SIG-M5 treated with dmso at 0.1 percent for 504 hours (cell line): ENCODE measurements around the gene TPM2.

ENCODE experiments used
- DNase-seq: peaks from one replicate; lab custom pipeline; 2025; ENCODE audit not compliant: unreplicated experiment; lab: John Stamatoyannopoulos, UW

The TPM2 gene

DNA sequence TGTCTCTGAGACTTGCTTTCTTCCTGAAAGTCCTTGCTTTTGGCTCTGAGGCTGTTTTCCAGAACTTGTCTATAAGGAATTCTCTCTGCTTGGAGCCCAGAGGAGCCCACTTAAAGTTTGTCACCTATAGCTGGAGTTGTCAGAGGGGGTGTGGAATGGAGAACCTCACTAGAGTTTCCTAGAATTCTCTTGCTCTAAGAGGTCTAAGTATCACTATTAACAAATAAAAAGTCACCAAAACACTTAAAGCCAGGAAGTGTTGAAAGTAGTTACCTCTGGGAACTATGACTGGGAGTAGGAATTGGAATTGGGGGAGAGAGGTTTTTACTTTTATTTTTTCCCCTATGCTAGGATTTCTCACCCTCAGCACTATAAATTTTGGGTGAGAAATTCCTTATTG is 54.0 kb downstream of the TPM2 start:
- no peak for DNase-seq
